Measurements from ENCODE around the gene UGT1A4. TPM values are rescaled to one million over a fixed set of nuclear protein-coding genes. Genes with fewer than 3 reads are reported as not detected.
"Not testable (repeated sequence)": the region's sequence is repeated elsewhere in the genome, so short reads cannot be mapped to it uniquely, and the experiment has no call there.

The UGT1A4 gene
- total and polyA plus RNA-seq, 9 of the 15 experiments (the other 6 are each of a cell fraction or from before 2014, with no cell fraction given), result not detected

DNA sequence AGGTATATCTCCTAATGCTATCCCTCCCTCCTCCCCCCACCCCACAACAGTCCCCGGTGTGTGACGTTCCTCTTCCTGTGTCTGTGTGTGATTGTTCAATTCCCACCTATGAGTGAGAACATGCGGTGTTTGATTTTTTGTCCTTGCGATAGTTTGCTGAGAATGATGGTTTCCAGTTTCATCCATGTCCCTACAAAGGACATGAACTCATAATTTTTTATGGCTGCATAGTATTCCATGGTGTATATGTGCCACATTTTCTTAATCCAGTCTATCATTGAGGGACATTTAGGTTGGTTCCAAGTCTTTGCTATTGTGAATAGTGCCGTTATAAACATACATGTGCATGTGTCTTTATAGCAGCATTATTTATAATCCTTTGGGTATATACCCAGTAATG, 17.7 kb upstream of the UGT1A4 start:
- H3K4me3 ChIP-seq; H3K36me3 ChIP-seq (ENCODE audit: control insufficient read depth, insufficient read depth, low read length); FAIRE-seq; CTCF ChIA-PET (ENCODE audit: low intra/inter-chr PET ratio); H3K9me1 ChIP-seq (ENCODE audit: control insufficient read depth, insufficient read depth, low read length); H3K27me3 ChIP-seq (ENCODE audit: control insufficient read depth in 2 of 2, insufficient read depth in 2 of 2, low read length in 2 of 2); in situ Hi-C loops (cut with MboI); H3K79me2 ChIP-seq (ENCODE audit: control insufficient read depth, insufficient read depth, low read length); POLR2A ChIA-PET; DNase-seq (ENCODE audit: extremely low read depth in 1 of 4, low spot score in 3 of 4); H3K4me1 ChIP-seq (replicated peaks in 1 of 2; ENCODE audit: control insufficient read depth in 2 of 2, insufficient read depth in 2 of 2, low read length in 2 of 2); ATAC-seq; H3K27ac ChIP-seq (ENCODE audit: extremely low read depth, low read depth, low read length); H3K9ac ChIP-seq (ENCODE audit: insufficient read depth in 1 of 2, low read depth in 2 of 2, low read length in 2 of 2); H2AFZ ChIP-seq (ENCODE audit: low read depth, low read length); H3K9me3 ChIP-seq (replicated peaks; ENCODE audit: control insufficient read depth, insufficient read depth, low read depth, low read length); intact Hi-C loops (cut with micrococcal nuclease); H4K20me1 ChIP-seq (replicated peaks; ENCODE audit: control insufficient read depth, insufficient read depth, low read length); BruUV-seq (replicated peaks); H3K4me2 ChIP-seq (ENCODE audit: insufficient read depth, low read length): not testable (repeated sequence)
- WGBS (ENCODE audit: insufficient coverage, low coverage, missing lambda C conversion rate), result 60% methylated on average over 1 of the region's 5 CpGs

DNA sequence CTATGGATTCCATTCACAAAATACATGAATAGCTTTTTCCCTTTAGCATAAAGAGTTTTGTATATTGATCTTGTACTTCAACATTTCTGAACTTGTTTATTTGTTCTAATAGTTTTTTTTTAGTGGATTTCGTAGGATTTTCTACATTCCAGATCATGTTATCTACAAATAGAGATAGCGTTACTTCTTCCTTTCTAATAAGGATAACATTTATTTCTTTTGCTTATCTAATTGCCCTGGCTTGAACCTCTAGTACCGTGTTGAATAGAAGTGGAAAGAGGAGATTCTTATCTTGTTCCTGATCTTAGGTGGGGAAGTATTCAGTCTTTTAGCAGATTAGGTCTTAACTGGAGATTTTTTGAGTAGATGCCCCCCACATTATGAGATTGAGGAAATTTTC, 16.3 kb upstream of the UGT1A4 start:
- intact Hi-C loops (cut with micrococcal nuclease), result no loop called here
- CTCF ChIA-PET (ENCODE audit: low intra/inter-chr PET ratio), result no interaction called here
- FAIRE-seq, result no peak
- TF ChIP-seq PHTF2 (CRISPR knock-in tag; IDR thresholded peaks at IDR 0.05) (no peak), PHF21A (IDR thresholded peaks at IDR 0.05; ENCODE audit: borderline replicate concordance, low read depth) (no peak), RBFOX2 (IDR thresholded peaks at IDR 0.05; ENCODE audit: low read depth, low read length) (no peak), SMARCE1 (IDR thresholded peaks at IDR 0.05) (no peak), SIX5 (IDR thresholded peaks at IDR 0.05; ENCODE audit: borderline replicate concordance in 1 of 2, insufficient read depth in 1 of 2, low read depth in 1 of 2, low read length in 2 of 2) (no peak), RBBP5 (IDR thresholded peaks at IDR 0.05; ENCODE audit: borderline replicate concordance, insufficient read depth, low read length, poor library complexity, severe bottlenecking) (no peak), PYGO2 (tag; IDR thresholded peaks at IDR 0.05) (no peak)
- TF ChIP-seq, protein P1, sequence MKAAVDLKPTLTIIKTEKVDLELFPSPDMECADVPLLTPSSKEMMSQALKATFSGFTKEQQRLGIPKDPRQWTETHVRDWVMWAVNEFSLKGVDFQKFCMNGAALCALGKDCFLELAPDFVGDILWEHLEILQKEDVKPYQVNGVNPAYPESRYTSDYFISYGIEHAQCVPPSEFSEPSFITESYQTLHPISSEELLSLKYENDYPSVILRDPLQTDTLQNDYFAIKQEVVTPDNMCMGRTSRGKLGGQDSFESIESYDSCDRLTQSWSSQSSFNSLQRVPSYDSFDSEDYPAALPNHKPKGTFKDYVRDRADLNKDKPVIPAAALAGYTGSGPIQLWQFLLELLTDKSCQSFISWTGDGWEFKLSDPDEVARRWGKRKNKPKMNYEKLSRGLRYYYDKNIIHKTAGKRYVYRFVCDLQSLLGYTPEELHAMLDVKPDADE (conservative IDR thresholded peaks at IDR 0.05; ENCODE audit: control insufficient read depth, low read depth, low read length), result no peak
- TF ChIP-seq, protein P2, sequence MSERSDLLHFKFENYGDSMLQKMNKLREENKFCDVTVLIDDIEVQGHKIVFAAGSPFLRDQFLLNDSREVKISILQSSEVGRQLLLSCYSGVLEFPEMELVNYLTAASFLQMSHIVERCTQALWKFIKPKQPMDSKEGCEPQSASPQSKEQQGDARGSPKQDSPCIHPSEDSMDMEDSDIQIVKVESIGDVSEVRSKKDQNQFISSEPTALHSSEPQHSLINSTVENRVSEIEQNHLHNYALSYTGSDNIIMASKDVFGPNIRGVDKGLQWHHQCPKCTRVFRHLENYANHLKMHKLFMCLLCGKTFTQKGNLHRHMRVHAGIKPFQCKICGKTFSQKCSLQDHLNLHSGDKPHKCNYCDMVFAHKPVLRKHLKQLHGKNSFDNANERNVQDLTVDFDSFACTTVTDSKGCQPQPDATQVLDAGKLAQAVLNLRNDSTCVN (CRISPR knock-in tag; IDR thresholded peaks at IDR 0.05), result no peak
- TF ChIP-seq, protein P3, sequence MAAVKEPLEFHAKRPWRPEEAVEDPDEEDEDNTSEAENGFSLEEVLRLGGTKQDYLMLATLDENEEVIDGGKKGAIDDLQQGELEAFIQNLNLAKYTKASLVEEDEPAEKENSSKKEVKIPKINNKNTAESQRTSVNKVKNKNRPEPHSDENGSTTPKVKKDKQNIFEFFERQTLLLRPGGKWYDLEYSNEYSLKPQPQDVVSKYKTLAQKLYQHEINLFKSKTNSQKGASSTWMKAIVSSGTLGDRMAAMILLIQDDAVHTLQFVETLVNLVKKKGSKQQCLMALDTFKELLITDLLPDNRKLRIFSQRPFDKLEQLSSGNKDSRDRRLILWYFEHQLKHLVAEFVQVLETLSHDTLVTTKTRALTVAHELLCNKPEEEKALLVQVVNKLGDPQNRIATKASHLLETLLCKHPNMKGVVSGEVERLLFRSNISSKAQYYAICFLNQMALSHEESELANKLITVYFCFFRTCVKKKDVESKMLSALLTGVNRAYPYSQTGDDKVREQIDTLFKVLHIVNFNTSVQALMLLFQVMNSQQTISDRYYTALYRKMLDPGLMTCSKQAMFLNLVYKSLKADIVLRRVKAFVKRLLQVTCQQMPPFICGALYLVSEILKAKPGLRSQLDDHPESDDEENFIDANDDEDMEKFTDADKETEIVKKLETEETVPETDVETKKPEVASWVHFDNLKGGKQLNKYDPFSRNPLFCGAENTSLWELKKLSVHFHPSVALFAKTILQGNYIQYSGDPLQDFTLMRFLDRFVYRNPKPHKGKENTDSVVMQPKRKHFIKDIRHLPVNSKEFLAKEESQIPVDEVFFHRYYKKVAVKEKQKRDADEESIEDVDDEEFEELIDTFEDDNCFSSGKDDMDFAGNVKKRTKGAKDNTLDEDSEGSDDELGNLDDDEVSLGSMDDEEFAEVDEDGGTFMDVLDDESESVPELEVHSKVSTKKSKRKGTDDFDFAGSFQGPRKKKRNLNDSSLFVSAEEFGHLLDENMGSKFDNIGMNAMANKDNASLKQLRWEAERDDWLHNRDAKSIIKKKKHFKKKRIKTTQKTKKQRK (IDR thresholded peaks at IDR 0.05; ENCODE audit: borderline replicate concordance, low read depth, low read length), result no peak

More for the DNA sequence above, 16.3 kb upstream of the UGT1A4 start:
- 15% methylated on average over 3 of the region's 3 CpGs for WGBS (ENCODE audit: insufficient coverage, low coverage, missing lambda C conversion rate)
- no TSS peak for BruUV-seq (replicated peaks)
- Histone ChIP-seq H3K4me1 (replicated peaks in 1 of 2; ENCODE audit: control insufficient read depth in 2 of 2, insufficient read depth in 2 of 2, low read length in 2 of 2) (peaks cover 0 to 10% of the 10 kb centered on the region in 2 experiments; a peak in 3 of 5 replicates), H3K9me3 (replicated peaks; ENCODE audit: control insufficient read depth, insufficient read depth, low read depth, low read length) (no peaks in the 10 kb centered on the region), H4K20me1 (replicated peaks; ENCODE audit: control insufficient read depth, insufficient read depth, low read length) (no peaks in the 10 kb centered on the region), H3K4me3 (no peak overlapping the region), H3K27ac (ENCODE audit: extremely low read depth, low read depth, low read length) (no peak overlapping the region), H3K79me2 (ENCODE audit: control insufficient read depth, insufficient read depth, low read length) (no peaks in the 10 kb centered on the region), H2AFZ (ENCODE audit: low read depth, low read length) (no peak overlapping the region), H3K9ac (ENCODE audit: insufficient read depth in 1 of 2, low read depth in 2 of 2, low read length in 2 of 2) (no peak overlapping the region), H3K27me3 (ENCODE audit: control insufficient read depth in 2 of 2, insufficient read depth in 2 of 2, low read length in 2 of 2) (peaks cover 0 to 4% of the 10 kb centered on the region in 2 experiments; a peak in 1 of 5 replicates), H3K36me3 (ENCODE audit: control insufficient read depth, insufficient read depth, low read length) (no peaks in the 10 kb centered on the region), H3K4me2 (ENCODE audit: insufficient read depth, low read length) (no peak overlapping the region), H3K9me1 (ENCODE audit: control insufficient read depth, insufficient read depth, low read length) (no peaks in the 10 kb centered on the region)
- no peak for DNase-seq (ENCODE audit: extremely low read depth in 1 of 4, low spot score in 3 of 4)
- POLR2A ChIA-PET, result no interaction called here
- in situ Hi-C loops (cut with MboI), result no loop called here
- ATAC-seq, result no peak

Measured in K562 (cell line).